H9 (cell line): ENCODE measurements around the gene SELENBP1. TPM values are rescaled to one million over a fixed set of nuclear protein-coding genes. Genes with fewer than 3 reads are reported as not detected.
A peak's percentile ranks its signal among the peaks of the same experiment; 100 is the strongest.
"Not testable (repeated sequence)": the region's sequence is repeated elsewhere in the genome, so short reads cannot be mapped to it uniquely, and the experiment has no call there.

Experiments used
- DNase-seq: peaks from one replicate; pipeline ENCODE4 v3.0.0-alpha.2; 2017
- H2AFZ ChIP-seq: one replicate; pipeline ENCODE4 v1.6.1; 2013; ENCODE audit warnings: mild to moderate bottlenecking, low read length, control low read depth, moderate library complexity
- H2AK5ac ChIP-seq: 2 replicates; pipeline ENCODE4 v1.6.1; 2013; ENCODE audit warnings: low read length, control low read depth, mixed read lengths; ENCODE audit not compliant: insufficient read length
- H2BK120ac ChIP-seq: one replicate; pipeline ENCODE4 v1.6.1; 2013; ENCODE audit warnings: low read depth, mild to moderate bottlenecking, low read length, control low read depth, inconsistent platforms; ENCODE audit not compliant: poor library complexity, severe bottlenecking
- H2BK12ac ChIP-seq: 2 replicates; pipeline ENCODE4 v1.6.1; 2013; ENCODE audit warnings: low read length, control low read depth, mixed read lengths, low read depth; ENCODE audit not compliant: insufficient read length
- H2BK15ac ChIP-seq: 2 replicates; pipeline ENCODE4 v1.6.1; 2013; ENCODE audit warnings: low read depth, low read length, control low read depth
- H2BK20ac ChIP-seq: one replicate; pipeline ENCODE4 v1.6.1; 2013; ENCODE audit warnings: low read depth, mild to moderate bottlenecking, low read length, control low read depth, inconsistent platforms; ENCODE audit not compliant: poor library complexity, severe bottlenecking
- H2BK5ac ChIP-seq: 2 replicates; pipeline ENCODE4 v1.6.1; 2013; ENCODE audit warnings: low read length, control low read depth, mixed read lengths; ENCODE audit not compliant: insufficient read length
- H3K14ac ChIP-seq: 2 replicates; pipeline ENCODE4 v1.6.1; 2013; ENCODE audit warnings: low read length, control low read depth; ENCODE audit not compliant: insufficient read depth
- H3K18ac ChIP-seq: 2 replicates; pipeline ENCODE4 v1.6.1; 2013; ENCODE audit warnings: low read depth, mild to moderate bottlenecking, mixed read lengths, low read length, control low read depth; ENCODE audit not compliant: insufficient read length
- H3K23ac ChIP-seq: 2 replicates; pipeline ENCODE4 v1.6.1; 2013; ENCODE audit warnings: low read length, control low read depth, mixed read lengths, low read depth; ENCODE audit not compliant: insufficient read length
- H3K23me2 ChIP-seq: 2 replicates; pipeline ENCODE4 v1.6.1; 2013; ENCODE audit warnings: low read depth, mild to moderate bottlenecking, mixed read lengths, low read length, control low read depth; ENCODE audit not compliant: insufficient read length, poor library complexity, severe bottlenecking
- H3K27ac ChIP-seq: 2 replicates; pipeline ENCODE4 v1.5.1; 2013; ENCODE audit warnings: low read length, control low read depth, mixed read lengths, low read depth; ENCODE audit not compliant: insufficient read length
- H3K27me3 ChIP-seq: 2 replicates; pipeline ENCODE4 v1.6.1; 2013; ENCODE audit warnings: low read length, control low read depth, inconsistent platforms; ENCODE audit not compliant: insufficient read depth
- H3K4ac ChIP-seq: 2 replicates; pipeline ENCODE4 v1.6.1; 2013; ENCODE audit warnings: low read depth, mild to moderate bottlenecking, control low read depth, inconsistent platforms, low read length, moderate library complexity
- H3K4me1 ChIP-seq: 2 replicates; pipeline ENCODE4 v1.6.1; 2013; ENCODE audit warnings: low read length, control low read depth, inconsistent platforms; ENCODE audit not compliant: insufficient read depth
- H3K4me2 ChIP-seq: 2 replicates; pipeline ENCODE4 v1.6.1; 2013; ENCODE audit warnings: low read length, control low read depth, mixed read lengths; ENCODE audit not compliant: insufficient read length, insufficient read depth
- H3K56ac ChIP-seq: 2 replicates; pipeline ENCODE4 v1.6.1; 2013; ENCODE audit warnings: low read depth, mild to moderate bottlenecking, mixed read lengths, low read length, control low read depth; ENCODE audit not compliant: insufficient read length
- H3K79me1 ChIP-seq: 2 replicates; pipeline ENCODE4 v1.6.1; 2013; ENCODE audit warnings: low read depth, mild to moderate bottlenecking, moderate library complexity, low read length, control low read depth, inconsistent platforms; ENCODE audit not compliant: insufficient read depth, poor library complexity, severe bottlenecking
- H3K79me2 ChIP-seq: 2 replicates; pipeline ENCODE4 v1.6.1; 2013; ENCODE audit warnings: low read length, control low read depth, inconsistent platforms; ENCODE audit not compliant: insufficient read depth
- H3K9ac ChIP-seq: 2 replicates; pipeline ENCODE4 v1.6.1; 2013; ENCODE audit warnings: low read length, control low read depth, mixed read lengths; ENCODE audit not compliant: insufficient read length; ENCODE audit errors: extremely low read depth
- H3K9me3 ChIP-seq: one replicate; pipeline ENCODE4 v1.6.1; 2013; ENCODE audit warnings: low read depth, low read length, inconsistent platforms; ENCODE audit not compliant: control insufficient read depth
- H3T11ph ChIP-seq: one replicate; pipeline ENCODE4 v1.6.1; 2013; ENCODE audit warnings: mild to moderate bottlenecking, low read length, control low read depth, inconsistent platforms
- H4K20me1 ChIP-seq: one replicate; pipeline ENCODE4 v1.6.1; 2013; ENCODE audit not compliant: control insufficient read depth, insufficient read length, insufficient read depth
- H4K5ac ChIP-seq: 2 replicates; pipeline ENCODE4 v1.6.1; 2013; ENCODE audit warnings: low read depth, mild to moderate bottlenecking, mixed read lengths, low read length, control low read depth; ENCODE audit not compliant: insufficient read length
- H4K8ac ChIP-seq: replicated peaks from 2 replicates; pipeline ENCODE4 v1.6.1; 2013; ENCODE audit warnings: low read length, control low read depth, mixed read lengths, low read depth; ENCODE audit not compliant: insufficient read length
- H4K91ac ChIP-seq: 2 replicates; pipeline ENCODE4 v1.6.1; 2013; ENCODE audit warnings: low read depth, mild to moderate bottlenecking, moderate library complexity, mixed read lengths, low read length, control low read depth; ENCODE audit not compliant: insufficient read length
- H3K27ac Mint-ChIP-seq, 3 experiments: 2 replicates in 2 of 3; 3 replicates in 1 of 3; pipeline ENCODE4 v1.8.0; 2020 to 2021; ENCODE audit warnings: mixed read lengths in 3 of 3, mild to moderate bottlenecking in 1 of 3, moderate library complexity in 1 of 3
- H3K27me3 Mint-ChIP-seq: 2 replicates; pipeline ENCODE4 v1.8.0; 2021; ENCODE audit warnings: low read depth, mild to moderate bottlenecking, moderate library complexity, mixed read lengths
- H3K36me3 Mint-ChIP-seq, 3 experiments: 2 replicates in 2 of 3; 3 replicates in 1 of 3; pipeline ENCODE4 v1.8.0; 2020 to 2021; ENCODE audit warnings: low read depth in 3 of 3, mixed read lengths in 3 of 3; ENCODE audit not compliant: insufficient read depth in 1 of 3
- H3K4me1 Mint-ChIP-seq, 2 experiments: 2 replicates each; pipeline ENCODE4 v1.8.0; 2020; ENCODE audit warnings: mixed read lengths in 2 of 2
- H3K4me3 Mint-ChIP-seq, 2 experiments: 2 replicates in 1 of 2; 3 replicates in 1 of 2; pipeline ENCODE4 v1.8.0; 2020 to 2021; ENCODE audit warnings: mild to moderate bottlenecking in 2 of 2, mixed read lengths in 2 of 2, moderate library complexity in 1 of 2
- H3K9me3 Mint-ChIP-seq, 2 experiments: 2 replicates in 1 of 2; 3 replicates in 1 of 2; pipeline ENCODE4 v1.8.0; 2020; ENCODE audit warnings: mild to moderate bottlenecking in 2 of 2, mixed read lengths in 2 of 2, moderate library complexity in 1 of 2
- CTCF ChIP-seq: fragments of 200-600 bp; sonication (generic); conservative IDR thresholded peaks from 3 replicates; pipeline ENCODE4 v1.8.0; 2021; ENCODE audit warnings: antibody characterized with exemption, mild to moderate bottlenecking
- WGBS: extraction: QIAGEN DNeasy Blood & Tissue Kit; methylation state at CpG from one replicate; pipeline ENCODE4 v1.1.7; 2013; ENCODE audit warnings: missing lambda C conversion rate, low lambda C conversion rate, mixed read lengths; ENCODE audit not compliant: insufficient read length; ENCODE audit errors: extremely low coverage; 5-methylcytosine and 5-hydroxymethylcytosine counted together
- total RNA-seq: library from RNA; stranded (reverse); gene quantifications from 2 replicates; pipeline ENCODE4 v1.2.1, GENCODE V29; 2021

Gene SELENBP1
- total RNA-seq, 1 experiment from 2014 or later: 14.2 TPM

GRCh38 chr1:151352021-151352718, 20.3 kb downstream of the SELENBP1 start:
- WGBS: no CpG with 5 or more reads among the region's 6 CpGs
- H2AK5ac ChIP-seq: no peak overlapping the region

GRCh38 chr1:151350323-151350722, 22.2 kb downstream of the SELENBP1 start:
- not testable (repeated sequence) for H2BK5ac ChIP-seq, H2BK12ac ChIP-seq, H2AK5ac ChIP-seq, H3K27ac ChIP-seq, H3T11ph ChIP-seq, H2BK20ac ChIP-seq, H3K4me2 ChIP-seq, H4K91ac ChIP-seq, H3K79me2 ChIP-seq, H3K79me1 ChIP-seq, H3K18ac ChIP-seq, H4K5ac ChIP-seq, H3K9ac ChIP-seq, H3K27me3 Mint-ChIP-seq, H2BK15ac ChIP-seq, H3K9me3 ChIP-seq, H3K27me3 ChIP-seq, H3K56ac ChIP-seq, H3K4me3 Mint-ChIP-seq, H4K20me1 ChIP-seq, DNase-seq, H3K27ac Mint-ChIP-seq, H2BK120ac ChIP-seq, H2AFZ ChIP-seq, H3K4me1 ChIP-seq, H3K14ac ChIP-seq, H3K23ac ChIP-seq, H3K4ac ChIP-seq, H4K8ac ChIP-seq
- peaks cover 11% of the 10 kb centered on the region for H3K23me2 ChIP-seq
- whole genome bisulfite sequencing: no CpG with 5 or more reads among the region's 9 CpGs
- H3K4me1 Mint-ChIP-seq: peaks cover 19 to 22% of the 10 kb centered on the region in 2 experiments
- peaks cover 13 to 17% of the 10 kb centered on the region in 2 experiments for H3K9me3 Mint-ChIP-seq
- peaks cover 12 to 34% (median 24%) of the 10 kb centered on the region in 3 experiments for H3K36me3 Mint-ChIP-seq

More at GRCh38 chr1:151352021-151352718, 20.3 kb downstream of the SELENBP1 start:
- Histone ChIP-seq H3K14ac (no peak overlapping the region), H4K8ac (no peak overlapping the region), H4K5ac (no peak overlapping the region), H3K23ac (no peak overlapping the region), H2BK12ac (no peak overlapping the region), H4K20me1 (no peaks in the 10 kb centered on the region), H4K91ac (no peak overlapping the region), H3K56ac (no peak overlapping the region), H3K18ac (no peak overlapping the region), H2BK20ac (no peak overlapping the region), H3K4ac (no peak overlapping the region), H3K9me3 (no peaks in the 10 kb centered on the region), H3K27me3 (no peaks in the 10 kb centered on the region), H3T11ph (no peak overlapping the region), H3K23me2 (peaks cover 4% of the 10 kb centered on the region), H3K79me2 (no peaks in the 10 kb centered on the region), H3K4me1 (no peaks in the 10 kb centered on the region; the same call in 1 of the 2 replicates), H3K27ac (no peak overlapping the region), H2BK15ac (no peak overlapping the region), H2BK5ac (no peak overlapping the region), H3K9ac (no peak overlapping the region), H3K79me1 (no peaks in the 10 kb centered on the region), H2AFZ (no peak overlapping the region), H3K4me2 (no peak overlapping the region), H2BK120ac (no peak overlapping the region)
- TF ChIP-seq CTCF: no peak
- DNase-seq: no peak
- peaks cover 9 to 12% of the 10 kb centered on the region in 2 experiments for H3K4me1 Mint-ChIP-seq
- peaks cover 13 to 17% of the 10 kb centered on the region in 2 experiments for H3K9me3 Mint-ChIP-seq
- H3K27ac Mint-ChIP-seq: peak overlapping the region in 1 of 3 experiments; percentile 52; a peak in 1 of 7 replicates
- no peaks in the 10 kb centered on the region for H3K27me3 Mint-ChIP-seq
- peaks cover 8 to 23% (median 13%) of the 10 kb centered on the region in 3 experiments; a peak in 6 of 7 replicates for H3K36me3 Mint-ChIP-seq
- H3K4me3 Mint-ChIP-seq: no peak overlapping the region
